ENCODE results near the gene MYO10.

MYO10 gene

DNA sequence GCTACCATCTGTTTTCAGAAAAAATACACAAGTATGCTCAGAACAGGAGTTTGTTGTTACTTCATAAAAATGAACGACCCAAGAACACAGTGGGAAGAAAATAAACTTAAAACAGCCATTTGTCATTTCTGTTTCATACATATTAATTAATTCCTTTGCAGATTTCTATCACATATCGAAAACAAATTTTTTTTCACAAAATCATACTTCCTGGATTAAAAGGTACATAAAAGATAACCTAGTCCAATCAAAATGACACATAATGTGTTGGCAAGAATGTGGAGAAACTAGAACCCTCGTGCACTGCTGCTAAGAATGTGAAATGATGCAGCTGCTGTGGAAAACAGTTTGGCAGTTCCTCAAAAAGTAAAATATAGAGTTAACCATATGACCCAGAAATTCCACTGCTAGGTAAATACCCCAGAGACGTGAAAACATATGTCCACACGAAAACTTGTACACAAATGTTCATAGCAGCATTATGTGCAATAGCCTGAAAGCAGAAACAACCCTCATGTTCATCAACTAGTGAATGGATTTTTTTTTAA, 46.0 kb downstream of the MYO10 start:
- Histone ChIP-seq H3K4me1 (ENCODE audit: control insufficient read depth in 1 of 2, insufficient read depth in 1 of 2, low read depth in 1 of 2, low read length in 1 of 2) (no peaks in the 10 kb centered on the region), H3K27ac (no peak overlapping the region), H3K27me3 (no peaks in the 10 kb centered on the region), H3K36me3 (no peaks in the 10 kb centered on the region), H3K9me3 (no peaks in the 10 kb centered on the region), H3K4me3 (ENCODE audit: low read depth in 1 of 2, low read length in 1 of 2) (no peak overlapping the region)
- TF ChIP-seq, protein P1, sequence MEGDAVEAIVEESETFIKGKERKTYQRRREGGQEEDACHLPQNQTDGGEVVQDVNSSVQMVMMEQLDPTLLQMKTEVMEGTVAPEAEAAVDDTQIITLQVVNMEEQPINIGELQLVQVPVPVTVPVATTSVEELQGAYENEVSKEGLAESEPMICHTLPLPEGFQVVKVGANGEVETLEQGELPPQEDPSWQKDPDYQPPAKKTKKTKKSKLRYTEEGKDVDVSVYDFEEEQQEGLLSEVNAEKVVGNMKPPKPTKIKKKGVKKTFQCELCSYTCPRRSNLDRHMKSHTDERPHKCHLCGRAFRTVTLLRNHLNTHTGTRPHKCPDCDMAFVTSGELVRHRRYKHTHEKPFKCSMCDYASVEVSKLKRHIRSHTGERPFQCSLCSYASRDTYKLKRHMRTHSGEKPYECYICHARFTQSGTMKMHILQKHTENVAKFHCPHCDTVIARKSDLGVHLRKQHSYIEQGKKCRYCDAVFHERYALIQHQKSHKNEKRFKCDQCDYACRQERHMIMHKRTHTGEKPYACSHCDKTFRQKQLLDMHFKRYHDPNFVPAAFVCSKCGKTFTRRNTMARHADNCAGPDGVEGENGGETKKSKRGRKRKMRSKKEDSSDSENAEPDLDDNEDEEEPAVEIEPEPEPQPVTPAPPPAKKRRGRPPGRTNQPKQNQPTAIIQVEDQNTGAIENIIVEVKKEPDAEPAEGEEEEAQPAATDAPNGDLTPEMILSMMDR (IDR thresholded peaks at IDR 0.05): no peak

DNA sequence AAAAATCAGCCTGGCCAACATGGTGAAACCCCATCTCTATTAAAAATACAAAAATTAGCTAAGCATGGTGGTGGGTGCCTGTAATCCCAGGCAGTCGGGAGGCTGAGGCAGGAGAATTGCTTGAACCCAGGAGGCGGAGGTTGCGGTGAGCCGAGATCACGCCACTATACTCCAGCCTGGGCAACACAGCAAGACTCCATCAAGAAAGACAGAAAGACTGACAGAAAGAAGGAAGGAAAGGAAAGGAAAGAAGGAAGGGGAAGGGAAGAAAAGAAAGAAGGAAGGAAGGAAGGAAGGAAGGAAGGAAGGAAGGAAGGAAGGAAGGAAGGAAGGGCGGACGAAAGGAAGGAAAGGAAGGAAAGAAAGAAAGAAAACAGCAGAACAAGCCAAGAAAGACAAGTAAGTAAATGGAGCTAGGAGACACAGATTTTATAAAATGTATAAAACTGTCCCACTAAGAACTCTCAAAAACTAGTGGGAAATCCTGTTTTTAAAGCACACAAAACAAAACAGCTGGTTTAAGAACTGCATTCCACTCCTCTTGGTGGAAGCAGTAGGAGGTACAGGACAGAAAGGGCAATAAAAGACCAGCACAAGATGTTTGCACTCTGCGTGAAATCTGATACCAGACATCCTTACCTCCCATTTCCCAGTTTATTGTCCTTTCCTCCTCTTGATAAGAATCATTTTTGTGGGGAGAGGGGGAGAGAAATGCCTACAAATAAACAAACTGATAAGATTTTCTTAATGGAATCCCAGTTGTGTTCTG, 46.7 kb downstream of the MYO10 start:
- Histone ChIP-seq H3K4me1 (ENCODE audit: control insufficient read depth in 1 of 2, insufficient read depth in 1 of 2, low read depth in 1 of 2, low read length in 1 of 2) (no peaks in the 10 kb centered on the region), H3K36me3 (no peaks in the 10 kb centered on the region), H3K9me3 (no peaks in the 10 kb centered on the region), H3K27me3 (no peaks in the 10 kb centered on the region), H3K4me3 (ENCODE audit: low read depth in 1 of 2, low read length in 1 of 2) (no peak overlapping the region), H3K27ac (no peak overlapping the region)
- TF ChIP-seq, protein P1 (IDR thresholded peaks at IDR 0.05): no peak

DNA sequence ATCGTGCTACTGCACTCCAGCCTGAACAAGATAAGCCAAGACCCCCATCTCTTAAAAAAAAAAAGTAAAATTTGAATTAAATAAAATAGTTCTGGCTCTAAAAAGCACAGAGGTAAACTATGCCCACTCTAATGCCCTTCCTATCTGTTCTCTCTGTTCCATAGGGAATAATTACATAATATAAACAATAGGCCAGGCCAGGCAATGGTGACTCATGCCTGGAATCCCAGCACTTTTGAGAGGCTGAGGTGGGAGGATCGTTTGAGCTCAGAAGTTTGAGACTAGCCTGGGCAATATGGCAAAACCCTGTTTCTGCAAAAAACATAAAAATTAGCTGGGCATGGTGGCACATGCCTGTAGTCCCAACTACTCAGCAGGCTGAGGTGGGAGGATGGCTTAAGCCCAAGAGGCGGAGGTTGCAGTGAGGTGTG, 47.4 kb downstream of the MYO10 start:
- Histone ChIP-seq H3K4me1 (ENCODE audit: control insufficient read depth in 1 of 2, insufficient read depth in 1 of 2, low read depth in 1 of 2, low read length in 1 of 2) (no peaks in the 10 kb centered on the region), H3K4me3 (ENCODE audit: low read depth in 1 of 2, low read length in 1 of 2) (no peak overlapping the region), H3K27ac (no peak overlapping the region), H3K36me3 (no peaks in the 10 kb centered on the region), H3K9me3 (no peaks in the 10 kb centered on the region), H3K27me3 (no peaks in the 10 kb centered on the region)
- TF ChIP-seq, protein P1 (IDR thresholded peaks at IDR 0.05): no peak

DNA sequence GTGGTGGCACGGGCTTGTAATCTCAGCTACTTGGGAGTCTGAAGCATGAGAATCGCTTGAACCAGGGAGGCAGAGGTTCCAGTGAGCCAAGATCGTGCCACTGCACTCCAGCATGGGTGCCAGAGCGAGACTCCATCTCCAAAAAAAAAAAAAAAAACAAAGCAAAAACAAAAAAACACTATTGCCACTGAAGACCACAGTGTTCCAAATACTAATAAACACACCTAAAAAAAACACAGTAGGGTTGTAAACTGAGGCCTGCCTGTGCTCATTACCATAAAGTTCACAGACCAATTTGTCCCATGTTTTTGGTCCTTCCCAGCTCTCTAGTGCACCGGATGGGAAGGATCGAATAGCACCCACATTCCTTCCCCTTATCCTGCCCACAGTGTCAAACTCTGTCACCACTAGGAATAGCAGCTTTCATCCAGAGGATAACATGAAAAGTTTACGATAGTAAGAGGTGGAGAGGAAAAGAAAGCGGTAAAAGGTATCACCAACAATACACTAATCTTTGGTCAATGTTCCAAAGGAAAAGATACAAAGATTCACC, 49.2 kb downstream of the MYO10 start:
- Histone ChIP-seq H3K9me3 (no peaks in the 10 kb centered on the region), H3K36me3 (no peaks in the 10 kb centered on the region), H3K4me3 (ENCODE audit: low read depth in 1 of 2, low read length in 1 of 2) (no peak overlapping the region), H3K4me1 (ENCODE audit: control insufficient read depth in 1 of 2, insufficient read depth in 1 of 2, low read depth in 1 of 2, low read length in 1 of 2) (no peaks in the 10 kb centered on the region), H3K27ac (no peak overlapping the region), H3K27me3 (no peaks in the 10 kb centered on the region)
- TF ChIP-seq, protein P1 (IDR thresholded peaks at IDR 0.05): no peak

DNA sequence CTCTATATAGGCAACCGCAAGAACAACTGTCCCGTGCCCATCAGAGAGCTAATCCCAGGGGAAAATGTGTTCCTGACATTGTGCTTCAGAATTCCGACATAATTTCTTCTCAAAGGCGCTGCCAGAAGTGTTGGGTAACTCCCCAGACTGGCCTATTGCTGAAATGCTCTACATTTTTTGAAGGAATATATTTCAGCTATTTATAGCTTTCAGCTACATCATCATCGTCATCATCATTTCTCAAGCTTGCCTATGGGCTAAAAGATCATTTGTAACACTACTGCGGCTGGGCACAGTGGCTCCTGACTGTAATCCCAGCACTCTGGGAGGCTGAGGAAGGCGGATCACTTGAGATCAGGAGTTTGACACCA, 49.7 kb downstream of the MYO10 start:
- Histone ChIP-seq H3K27me3 (no peaks in the 10 kb centered on the region), H3K27ac (no peak overlapping the region), H3K36me3 (no peaks in the 10 kb centered on the region), H3K4me3 (ENCODE audit: low read depth in 1 of 2, low read length in 1 of 2) (no peak overlapping the region), H3K9me3 (no peaks in the 10 kb centered on the region), H3K4me1 (ENCODE audit: control insufficient read depth in 1 of 2, insufficient read depth in 1 of 2, low read depth in 1 of 2, low read length in 1 of 2) (no peaks in the 10 kb centered on the region)
- TF ChIP-seq, protein P1 (IDR thresholded peaks at IDR 0.05): no peak

All from neutrophil (primary cell).